Activated naive CD4-positive, alpha-beta T cell treated with anti-CD3 and anti-CD28 coated beads for 36 hours (primary cell): ENCODE measurements around the gene PSD4. TPM values are rescaled to one million over a fixed set of nuclear protein-coding genes. Genes with fewer than 3 reads are reported as not detected.
A peak's percentile ranks its signal among the peaks of the same experiment; 100 is the strongest.

ENCODE experiments used
- CTCF ChIA-PET: fragments of 350-600 bp; sonication (Branson Sonifier 250); formaldehyde crosslinking; loops from one replicate; lab custom pipeline; 2021; ENCODE audit warnings: antibody characterized with exemption; lab: Charles Lee
- DNase-seq: peaks from one replicate; pipeline ENCODE4 v3.0.0-alpha.2; 2020
- H3K27ac Mint-ChIP-seq: one replicate; pipeline ENCODE4 v1.8.0; 2021; ENCODE audit warnings: mild to moderate bottlenecking, mixed read lengths
- H3K27me3 Mint-ChIP-seq: one replicate; pipeline ENCODE4 v1.8.0; 2021; ENCODE audit warnings: low read depth, mixed read lengths
- H3K36me3 Mint-ChIP-seq: one replicate; pipeline ENCODE4 v1.8.0; 2021; ENCODE audit warnings: low read depth, mixed read lengths
- H3K4me1 Mint-ChIP-seq: one replicate; pipeline ENCODE4 v1.8.0; 2021; ENCODE audit warnings: low read depth, mixed read lengths
- H3K4me3 Mint-ChIP-seq: one replicate; pipeline ENCODE4 v1.8.0; 2021; ENCODE audit warnings: mild to moderate bottlenecking, moderate library complexity, mixed read lengths
- H3K9me3 Mint-ChIP-seq: one replicate; pipeline ENCODE4 v1.8.0; 2021; ENCODE audit warnings: mixed read lengths
- intact Hi-C: fragments of 100-400 bp; cut with micrococcal nuclease; formaldehyde crosslinking; loops from one replicate; pipeline ENCODE4 v1.15.1; 2023
- total RNA-seq, 2 experiments: library from RNA; stranded (reverse); gene quantifications; one replicate each; pipeline ENCODE4 v1.2.3, GENCODE V29; 2021

Gene PSD4
- total RNA-seq, 2 experiments from 2014 or later: 85.9 to 87.4 TPM

- Mint-ChIP-seq H3K36me3 (peaks cover 41% of the 10 kb centered on the region), H3K4me3 (peak overlapping the region; percentile 95)
- intact Hi-C loops: loop anchor here (1.0 to 5.0 kb wide), 7 partner anchors 25 to 987 kb away; partner anchors contain the start of gene CKAP2L
These were observed 592 bp downstream of the PSD4 start for GRCh38 chr2:113174376-113174750.

GRCh38 chr2:113175042-113175628 lies 1.4 kb downstream of the PSD4 start:
- peaks cover 79% of the 10 kb centered on the region for H3K4me1 Mint-ChIP-seq
- peaks cover 39% of the 10 kb centered on the region for H3K36me3 Mint-ChIP-seq
- peaks cover 6% of the 10 kb centered on the region for H3K9me3 Mint-ChIP-seq
- peak overlapping the region; percentile 97 for H3K27ac Mint-ChIP-seq
- H3K4me3 Mint-ChIP-seq: peak overlapping the region; percentile 95
- H3K27me3 Mint-ChIP-seq: no peaks in the 10 kb centered on the region
- peak; percentile 85 for DNase-seq
- CTCF ChIA-PET: interaction anchor here (0.6 to 5.8 kb wide), 12 partner anchors 11 to 195 kb away, joined by 3 to 95 read pairs (median 6); no protein-coding TSS in a partner anchor
- intact Hi-C loops: loop anchor here (1.0 to 5.0 kb wide), 5 partner anchors 8 to 178 kb away; no protein-coding TSS in a partner anchor

More at GRCh38 chr2:113174376-113174750, 592 bp downstream of the PSD4 start:
- H3K9me3 Mint-ChIP-seq: peaks cover 6% of the 10 kb centered on the region
- H3K27me3 Mint-ChIP-seq: no peaks in the 10 kb centered on the region
- peak; percentile 40 for DNase-seq
- CTCF ChIA-PET: interaction anchor here (0.6 to 5.8 kb wide), 17 partner anchors 9 to 95 kb away, joined by 3 to 95 read pairs (median 4); no protein-coding TSS in a partner anchor
- H3K4me1 Mint-ChIP-seq: peaks cover 77% of the 10 kb centered on the region
- H3K27ac Mint-ChIP-seq: peak overlapping the region; percentile 97

- Mint-ChIP-seq H3K27ac (peak overlapping the region; percentile 97), H3K9me3 (peaks cover 4% of the 10 kb centered on the region), H3K27me3 (no peaks in the 10 kb centered on the region), H3K4me3 (peak overlapping the region; percentile 95), H3K4me1 (peaks cover 85% of the 10 kb centered on the region), H3K36me3 (peaks cover 39% of the 10 kb centered on the region)
- peak; percentile 62 for DNase-seq
- intact Hi-C loops: loop anchor here (1.0 to 5.0 kb wide), 5 partner anchors 9 to 179 kb away; no protein-coding TSS in a partner anchor
- CTCF ChIA-PET: interaction anchor here (0.6 to 5.8 kb wide), 6 partner anchors 12 to 194 kb away, joined by 3 to 95 read pairs (median 13); no protein-coding TSS in a partner anchor
These were observed 2.2 kb downstream of the PSD4 start for GRCh38 chr2:113175736-113176695.

GRCh38 chr2:113176696-113177355 lies 3.1 kb downstream of the PSD4 start:
- H3K27ac Mint-ChIP-seq: peak overlapping the region; percentile 61

GRCh38 chr2:113178069-113178746 lies 4.4 kb downstream of the PSD4 start:
- H3K27me3 Mint-ChIP-seq: no peaks in the 10 kb centered on the region
- intact Hi-C loops: loop anchor here (5.0 kb wide), 1 partner anchor 96 kb away; no protein-coding TSS in a partner anchor
- peak overlapping the region; percentile 67 for H3K27ac Mint-ChIP-seq
- CTCF ChIA-PET: interaction anchor here (0.6 to 2.4 kb wide), 3 partner anchors 17 to 28 kb away, joined by 3 to 6 read pairs (median 4); no protein-coding TSS in a partner anchor
- H3K36me3 Mint-ChIP-seq: peaks cover 40% of the 10 kb centered on the region
- no peak overlapping the region for H3K4me3 Mint-ChIP-seq
- no peaks in the 10 kb centered on the region for H3K9me3 Mint-ChIP-seq
- no peak for DNase-seq
- peaks cover 81% of the 10 kb centered on the region for H3K4me1 Mint-ChIP-seq

More at GRCh38 chr2:113176696-113177355, 3.1 kb downstream of the PSD4 start:
- H3K4me1 Mint-ChIP-seq: peaks cover 85% of the 10 kb centered on the region
- peak overlapping the region; percentile 95 for H3K4me3 Mint-ChIP-seq
- CTCF ChIA-PET: interaction anchor here (0.9 to 5.8 kb wide), 5 partner anchors 20 to 97 kb away, joined by 3 to 95 read pairs (median 6); no protein-coding TSS in a partner anchor
- no peaks in the 10 kb centered on the region for H3K9me3 Mint-ChIP-seq
- H3K27me3 Mint-ChIP-seq: no peaks in the 10 kb centered on the region
- no peak for DNase-seq
- intact Hi-C loops: loop anchor here (5.0 kb wide), 1 partner anchor 95 kb away; no protein-coding TSS in a partner anchor
- H3K36me3 Mint-ChIP-seq: peaks cover 35% of the 10 kb centered on the region

GRCh38 chr2:113178891-113179290 lies 5.1 kb downstream of the PSD4 start:
- H3K36me3 Mint-ChIP-seq: peaks cover 46% of the 10 kb centered on the region
- peak; percentile 80 for DNase-seq
- H3K9me3 Mint-ChIP-seq: no peaks in the 10 kb centered on the region
- H3K27me3 Mint-ChIP-seq: no peaks in the 10 kb centered on the region
- peaks cover 81% of the 10 kb centered on the region for H3K4me1 Mint-ChIP-seq
- peak overlapping the region; percentile 67 for H3K27ac Mint-ChIP-seq
- CTCF ChIA-PET: interaction anchor here (0.6 to 2.4 kb wide), 4 partner anchors 16 to 27 kb away, joined by 3 to 6 read pairs (median 4); no protein-coding TSS in a partner anchor
- no peak overlapping the region for H3K4me3 Mint-ChIP-seq
- intact Hi-C loops: loop anchor here (1.0 to 5.0 kb wide), 2 partner anchors 8 to 97 kb away; no protein-coding TSS in a partner anchor

- no peaks in the 10 kb centered on the region for H3K9me3 Mint-ChIP-seq
- intact Hi-C loops: loop anchor here (1.0 to 5.0 kb wide), 3 partner anchors 8 to 97 kb away; no protein-coding TSS in a partner anchor
- peak overlapping the region; percentile 67 for H3K27ac Mint-ChIP-seq
- CTCF ChIA-PET: interaction anchor here (0.6 to 3.0 kb wide), 14 partner anchors 15 to 99 kb away, joined by 3 to 39 read pairs (median 5); no protein-coding TSS in a partner anchor
- no peaks in the 10 kb centered on the region for H3K27me3 Mint-ChIP-seq
- peaks cover 48% of the 10 kb centered on the region for H3K36me3 Mint-ChIP-seq
- DNase-seq: no peak
- no peak overlapping the region for H3K4me3 Mint-ChIP-seq
- peaks cover 83% of the 10 kb centered on the region for H3K4me1 Mint-ChIP-seq
These were observed 5.8 kb downstream of the PSD4 start for GRCh38 chr2:113179446-113180045.

- intact Hi-C loops: loop anchor here (1.0 kb wide), 1 partner anchor 42 kb away; no protein-coding TSS in a partner anchor
- CTCF ChIA-PET: interaction anchor here (0.6 to 3.0 kb wide), 16 partner anchors 8 to 100 kb away, joined by 3 to 39 read pairs (median 4); no protein-coding TSS in a partner anchor
- Mint-ChIP-seq H3K4me3 (no peak overlapping the region), H3K27ac (peak overlapping the region; percentile 77), H3K4me1 (peaks cover 84% of the 10 kb centered on the region), H3K27me3 (no peaks in the 10 kb centered on the region), H3K36me3 (peaks cover 45% of the 10 kb centered on the region), H3K9me3 (no peaks in the 10 kb centered on the region)
- peak; percentile 54 for DNase-seq
These were observed 6.6 kb downstream of the PSD4 start for GRCh38 chr2:113180131-113180946.

GRCh38 chr2:113181258-113182051 lies 7.7 kb downstream of the PSD4 start:
- peak overlapping the region; percentile 77 for H3K27ac Mint-ChIP-seq
- H3K36me3 Mint-ChIP-seq: peaks cover 49% of the 10 kb centered on the region
- CTCF ChIA-PET: interaction anchor here (0.6 to 3.0 kb wide), 14 partner anchors 11 to 298 kb away, joined by 3 to 39 read pairs (median 5); no protein-coding TSS in a partner anchor
- H3K4me3 Mint-ChIP-seq: no peak overlapping the region
- DNase-seq: no peak
- peaks cover 86% of the 10 kb centered on the region for H3K4me1 Mint-ChIP-seq
- H3K9me3 Mint-ChIP-seq: no peaks in the 10 kb centered on the region
- intact Hi-C loops: no loop called here
- no peaks in the 10 kb centered on the region for H3K27me3 Mint-ChIP-seq
